Astrocyte of the spinal cord (primary cell): ENCODE data around the gene AUH.

Experiments
- DNase-seq: peaks from one replicate; pipeline ENCODE4 v3.0.0; 2011; ENCODE audit warnings: low read depth, low spot score
- H3K4me3 ChIP-seq: 2 replicates; pipeline ENCODE4 v1.5.1; 2011; ENCODE audit warnings: low read depth, mild to moderate bottlenecking, low read length, moderate library complexity
- in situ Hi-C: cut with HindIII; loops from 2 replicates; pipeline ENCODE4 v1.10.0; 2017; ENCODE audit warnings: low sequenced_read_pairs
- TF ChIP-seq, protein P1 (sequence below): IDR thresholded peaks from 2 replicates; pipeline ENCODE4 v1.5.1; 2012; ENCODE audit warnings: low read depth, mild to moderate bottlenecking, low read length, inconsistent platforms

The AUH gene

DNA sequence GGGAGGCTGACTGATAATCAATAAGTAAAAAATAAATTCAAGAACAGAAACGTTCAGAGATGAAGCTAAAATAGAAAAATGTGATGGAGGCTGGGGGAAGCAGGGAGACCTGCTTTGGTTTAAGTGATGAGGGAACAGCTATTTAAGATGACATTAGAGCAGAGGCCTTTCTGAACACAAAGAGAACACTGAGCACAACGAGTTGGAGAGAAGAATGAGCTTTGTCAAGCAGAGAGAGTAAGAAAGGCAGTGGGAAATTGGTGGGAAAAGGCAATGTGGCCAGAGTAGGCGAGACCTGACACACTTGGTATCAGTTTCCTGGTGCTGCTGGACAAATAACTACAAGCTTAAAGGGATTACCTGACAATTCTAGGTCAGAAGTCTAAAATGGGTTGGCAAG lies 20.0 kb downstream of the AUH start:
- H3K4me3 ChIP-seq: no peak overlapping the region
- DNase-seq: no peak
- TF ChIP-seq, protein P1, sequence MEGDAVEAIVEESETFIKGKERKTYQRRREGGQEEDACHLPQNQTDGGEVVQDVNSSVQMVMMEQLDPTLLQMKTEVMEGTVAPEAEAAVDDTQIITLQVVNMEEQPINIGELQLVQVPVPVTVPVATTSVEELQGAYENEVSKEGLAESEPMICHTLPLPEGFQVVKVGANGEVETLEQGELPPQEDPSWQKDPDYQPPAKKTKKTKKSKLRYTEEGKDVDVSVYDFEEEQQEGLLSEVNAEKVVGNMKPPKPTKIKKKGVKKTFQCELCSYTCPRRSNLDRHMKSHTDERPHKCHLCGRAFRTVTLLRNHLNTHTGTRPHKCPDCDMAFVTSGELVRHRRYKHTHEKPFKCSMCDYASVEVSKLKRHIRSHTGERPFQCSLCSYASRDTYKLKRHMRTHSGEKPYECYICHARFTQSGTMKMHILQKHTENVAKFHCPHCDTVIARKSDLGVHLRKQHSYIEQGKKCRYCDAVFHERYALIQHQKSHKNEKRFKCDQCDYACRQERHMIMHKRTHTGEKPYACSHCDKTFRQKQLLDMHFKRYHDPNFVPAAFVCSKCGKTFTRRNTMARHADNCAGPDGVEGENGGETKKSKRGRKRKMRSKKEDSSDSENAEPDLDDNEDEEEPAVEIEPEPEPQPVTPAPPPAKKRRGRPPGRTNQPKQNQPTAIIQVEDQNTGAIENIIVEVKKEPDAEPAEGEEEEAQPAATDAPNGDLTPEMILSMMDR: no peak
- in situ Hi-C loops: no loop called here

DNA sequence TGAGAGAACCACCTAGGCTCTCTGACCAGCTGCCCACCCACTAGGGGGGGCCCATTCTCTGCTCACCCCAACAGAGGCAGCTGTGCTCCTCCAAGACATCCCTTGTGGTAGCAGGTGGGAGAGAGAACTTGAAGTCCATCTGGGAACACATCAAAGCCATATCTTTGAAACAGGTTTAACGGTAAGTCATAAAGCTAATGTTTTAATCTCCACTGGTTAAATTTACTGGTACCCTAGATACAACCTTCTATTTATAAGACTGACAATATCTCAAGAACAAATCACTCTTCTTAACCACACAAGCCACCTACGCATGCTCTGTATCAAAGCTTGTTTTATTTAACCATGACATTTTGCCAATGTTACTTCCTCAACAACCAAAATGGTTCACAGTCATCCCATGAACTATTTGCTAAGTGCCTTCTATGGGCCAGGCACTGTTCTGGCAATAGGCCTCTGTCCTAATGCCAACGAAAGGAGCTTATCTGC lies 20.4 kb downstream of the AUH start:
- DNase-seq: no peak
- H3K4me3 ChIP-seq: no peak overlapping the region
- in situ Hi-C loops: no loop called here
- TF ChIP-seq, protein P1: no peak

DNA sequence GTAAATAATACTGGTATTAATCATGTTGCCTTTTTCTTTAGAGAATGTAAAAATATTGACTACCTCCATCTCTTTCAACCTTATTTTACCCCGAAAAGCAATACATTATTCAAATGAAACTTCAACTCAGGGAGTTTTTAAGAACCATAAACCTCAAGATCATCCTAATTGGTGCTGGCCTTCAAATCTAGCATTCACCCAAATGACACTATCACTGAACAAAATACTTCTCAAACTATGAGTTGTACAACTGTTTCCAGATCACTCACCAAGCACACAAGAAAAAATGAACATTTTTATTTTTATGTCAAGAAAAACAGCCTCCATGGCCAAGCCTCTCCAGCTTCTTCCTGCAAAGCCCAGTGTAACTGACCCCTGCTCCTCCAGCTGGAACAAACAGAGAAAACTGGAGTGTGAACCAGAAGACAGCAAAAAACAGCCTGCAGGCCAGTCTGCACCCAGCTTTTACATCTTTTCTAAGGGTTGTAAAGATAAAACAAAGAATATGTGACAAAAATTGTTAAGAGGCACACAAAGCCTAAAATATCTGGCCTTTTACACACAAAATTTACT lies 21.2 kb downstream of the AUH start:
- TF ChIP-seq, protein P1: no peak
- no peak overlapping the region for H3K4me3 ChIP-seq
- DNase-seq: no peak
- in situ Hi-C loops: no loop called here

DNA sequence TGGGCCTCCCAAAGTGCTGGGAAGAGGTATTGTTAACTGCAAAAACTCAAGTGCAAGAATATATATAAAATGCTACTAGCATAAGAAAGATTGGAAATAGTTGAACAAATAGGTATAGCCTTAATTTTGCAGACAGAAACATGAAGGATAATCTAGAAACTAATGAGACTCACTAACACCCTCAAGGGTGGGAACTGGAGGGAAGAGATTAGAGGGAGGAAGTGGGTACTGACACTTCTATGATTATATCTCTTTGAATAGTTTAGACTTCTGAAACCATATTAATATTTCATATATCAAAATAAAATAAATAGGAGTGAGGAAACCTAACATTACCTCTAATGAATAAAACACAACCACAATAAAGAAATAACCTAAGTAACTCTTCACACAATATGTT lies 23.0 kb downstream of the AUH start:
- in situ Hi-C loops: no loop called here
- TF ChIP-seq, protein P1: no peak
- H3K4me3 ChIP-seq: no peak overlapping the region
- DNase-seq: no peak

DNA sequence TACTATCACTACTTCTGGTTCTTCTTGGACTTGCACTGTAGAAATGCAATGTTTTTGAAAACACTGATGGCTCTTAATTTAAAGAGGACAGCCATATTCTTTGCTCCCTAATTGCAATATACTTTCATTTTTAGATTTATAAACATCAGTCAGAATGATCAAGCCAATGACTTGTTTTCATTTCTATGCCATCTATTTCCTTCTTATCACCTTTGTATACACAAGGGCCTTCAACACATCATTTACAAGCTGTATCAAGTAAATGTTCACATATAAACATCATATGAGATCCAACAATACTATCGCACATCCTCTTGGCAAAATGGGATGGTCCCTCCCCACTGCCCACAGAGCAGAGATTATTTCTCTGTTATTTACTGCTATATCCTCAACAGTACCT lies 24.9 kb downstream of the AUH start:
- in situ Hi-C loops: no loop called here
- TF ChIP-seq, protein P1: no peak
- H3K4me3 ChIP-seq: no peak overlapping the region
- DNase-seq: no peak

DNA sequence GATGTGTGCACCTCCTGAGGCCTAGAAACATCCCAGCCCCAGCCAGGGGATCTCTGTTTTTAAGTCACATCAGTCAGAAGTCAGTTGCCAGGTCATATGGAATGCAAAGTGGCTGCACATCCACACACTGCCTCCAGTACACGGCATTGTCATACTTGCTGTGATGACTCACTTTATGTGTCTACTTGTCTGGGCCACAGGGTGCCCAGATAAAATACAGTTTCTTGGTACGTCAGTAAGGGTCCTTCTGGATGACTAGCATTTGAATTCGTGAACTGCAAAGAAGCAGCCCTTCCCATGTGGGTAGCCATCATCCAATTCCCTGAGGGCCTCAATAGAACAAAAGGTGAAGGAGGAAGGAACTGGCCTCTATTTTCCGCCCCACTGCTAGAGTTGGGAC lies 27.7 kb downstream of the AUH start:
- DNase-seq: peak; percentile 54
- no peak overlapping the region for H3K4me3 ChIP-seq
- in situ Hi-C loops: no loop called here
- TF ChIP-seq, protein P1: no peak

DNA sequence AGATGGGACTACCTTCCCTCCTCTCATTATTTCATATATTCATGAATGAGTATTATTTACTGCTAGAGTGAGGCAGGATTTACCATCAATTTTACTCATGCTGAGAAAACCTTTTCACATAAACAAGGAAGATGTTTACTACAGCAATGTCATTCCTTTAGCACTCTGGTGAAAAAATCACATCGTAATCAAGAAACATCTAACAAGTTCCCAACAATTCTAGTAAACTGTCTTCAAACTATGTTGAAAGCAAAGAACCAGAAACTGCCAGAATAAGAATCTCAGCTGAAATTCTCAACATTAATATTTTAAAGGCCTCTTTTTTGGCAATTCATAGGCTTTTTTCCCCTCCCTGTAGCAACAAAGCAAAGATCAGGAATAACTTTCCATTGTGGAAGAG lies 28.2 kb downstream of the AUH start:
- TF ChIP-seq, protein P1: no peak
- no peak for DNase-seq
- in situ Hi-C loops: no loop called here
- no peak overlapping the region for H3K4me3 ChIP-seq
